H1 (cell line): ENCODE results near the gene ACSF2. TPM values are rescaled to one million over a fixed set of nuclear protein-coding genes. Genes with fewer than 3 reads are reported as not detected.
A peak's percentile ranks its signal among the peaks of the same experiment; 100 is the strongest.

Experiments
- CTCF ChIA-PET: fragments of 300-600 bp; sonication (Branson Sonifier 250); formaldehyde crosslinking; loops from one replicate; lab custom pipeline; 2021; ENCODE audit not compliant: partially characterized antibody; lab: Charles Lee
- POLR2A ChIA-PET: fragments of 300-600 bp; sonication (Branson Sonifier 250); formaldehyde crosslinking; loops from one replicate; lab custom pipeline; 2021; ENCODE audit warnings: inconsistent platforms; ENCODE audit not compliant: partially characterized antibody; lab: Charles Lee
- DNase-seq, 2 experiments: peaks; one replicate each; pipeline versions ENCODE4 v3.0.0 to v3.0.0-alpha.2; 2010 to 2022; ENCODE audit warnings: low spot score in 2 of 2, low read depth in 1 of 2, mixed read lengths in 1 of 2
- FAIRE-seq: peaks from 2 replicates; lab custom pipeline; 2011; peaks lifted over from hg19 to GRCh38; lab: Jason Lieb, UNC
- H2AFZ ChIP-seq: 2 replicates; pipeline ENCODE4 v1.8.1; 2012; ENCODE audit warnings: low read length, inconsistent platforms
- H2AK5ac ChIP-seq: 2 replicates; pipeline ENCODE4 v1.6.1; 2013; ENCODE audit warnings: low read depth, low read length
- H2BK120ac ChIP-seq: replicated peaks from 2 replicates; pipeline ENCODE3; 2013; ENCODE audit warnings: low read depth, low read length, inconsistent platforms
- H2BK12ac ChIP-seq: 2 replicates; pipeline ENCODE4 v1.6.1; 2013; ENCODE audit warnings: low read depth, low read length
- H2BK15ac ChIP-seq: 2 replicates; pipeline ENCODE4 v1.6.1; 2013; ENCODE audit warnings: low read length
- H2BK20ac ChIP-seq: 2 replicates; pipeline ENCODE4 v1.6.1; 2013; ENCODE audit warnings: low read length
- H2BK5ac ChIP-seq: 2 replicates; pipeline ENCODE4 v1.6.1; 2013; ENCODE audit warnings: low read depth, low read length
- H3K14ac ChIP-seq: 2 replicates; pipeline ENCODE4 v1.6.1; 2013; ENCODE audit warnings: inconsistent platforms; ENCODE audit not compliant: insufficient read length
- H3K18ac ChIP-seq: 2 replicates; pipeline ENCODE4 v1.6.1; 2013; ENCODE audit warnings: low read length; ENCODE audit errors: extremely low read depth
- H3K23ac ChIP-seq: 2 replicates; pipeline ENCODE4 v1.6.1; 2013; ENCODE audit warnings: inconsistent platforms; ENCODE audit not compliant: insufficient read length
- H3K23me2 ChIP-seq: 2 replicates; pipeline ENCODE4 v1.6.1; 2013; ENCODE audit warnings: low read depth, low read length
- H3K27ac ChIP-seq: 2 replicates; pipeline ENCODE4 v1.6.1; 2011; ENCODE audit warnings: low read depth, low read length, inconsistent platforms
- H3K27me3 ChIP-seq, 4 experiments: replicated peaks in 1 of 4; 1 replicate in 1 of 4; 2 replicates in 3 of 4; pipeline versions ENCODE4 v1.6.1 to v1.8.1; 2011 to 2013; ENCODE audit warnings: low read length in 3 of 4, mild to moderate bottlenecking in 3 of 4, inconsistent platforms in 2 of 4, mixed read lengths in 2 of 4, moderate library complexity in 1 of 4; ENCODE audit not compliant: control insufficient read depth in 3 of 4, insufficient read depth in 3 of 4; ENCODE audit errors: extremely low read depth in 1 of 4
- H3K36me3 ChIP-seq, 4 experiments: 2 replicates each; pipeline versions ENCODE4 v1.6.1 to v1.8.1; 2011 to 2013; ENCODE audit warnings: mild to moderate bottlenecking in 4 of 4, low read length in 3 of 4, moderate library complexity in 2 of 4, control low read depth in 1 of 4, inconsistent platforms in 1 of 4; ENCODE audit not compliant: insufficient read depth in 4 of 4, control insufficient read depth in 2 of 4
- H3K4ac ChIP-seq: replicated peaks from 2 replicates; pipeline ENCODE3; 2013; ENCODE audit warnings: low read length, low read depth, mixed read lengths, inconsistent platforms; ENCODE audit not compliant: insufficient read length
- H3K4me1 ChIP-seq, 4 experiments: replicated peaks in 1 of 4; 1 replicate in 1 of 4; 2 replicates in 3 of 4; pipeline versions ENCODE4 v1.6.1 to v1.8.1; 2011 to 2013; ENCODE audit warnings: low read length in 3 of 4, inconsistent platforms in 2 of 4, mixed read lengths in 1 of 4; ENCODE audit not compliant: insufficient read depth in 4 of 4, control insufficient read depth in 3 of 4
- H3K4me2 ChIP-seq, 2 experiments: 2 replicates each; pipeline versions ENCODE4 v1.6.1 to v1.8.1; 2011 to 2013; ENCODE audit warnings: low read depth in 2 of 2, low read length in 2 of 2, control low read depth in 1 of 2, inconsistent platforms in 1 of 2, mild to moderate bottlenecking in 1 of 2; ENCODE audit not compliant: insufficient read depth in 1 of 2
- H3K4me3 ChIP-seq, 4 experiments: fragments of 200-600, 300-600 bp in 1 of 4; sonication (generic), shearing (Covaris generic), sonication (Bioruptor Twin) in 1 of 4; 2 replicates each; pipeline versions ENCODE4 v1.5.1 to v1.8.1; 2011 to 2016; ENCODE audit warnings: low read length in 4 of 4, low read depth in 3 of 4, control low read depth in 2 of 4, inconsistent platforms in 2 of 4, mild to moderate bottlenecking in 2 of 4, mixed read lengths in 1 of 4, moderate library complexity in 1 of 4; ENCODE audit not compliant: insufficient read depth in 2 of 4; ENCODE audit errors: extremely low read depth in 1 of 4
- H3K56ac ChIP-seq: replicated peaks from 2 replicates; pipeline ENCODE3; 2013; ENCODE audit warnings: low read depth, mild to moderate bottlenecking, mixed read lengths, low read length, inconsistent platforms; ENCODE audit not compliant: insufficient read length
- H3K79me1 ChIP-seq: 2 replicates; pipeline ENCODE4 v1.6.1; 2013; ENCODE audit warnings: low read depth, low read length, control low read depth
- H3K79me2 ChIP-seq, 2 experiments: 2 replicates each; pipeline versions ENCODE4 v1.6.1 to v1.8.1; 2012 to 2013; ENCODE audit warnings: low read length in 2 of 2, mild to moderate bottlenecking in 2 of 2, inconsistent platforms in 1 of 2; ENCODE audit not compliant: insufficient read depth in 2 of 2, control insufficient read depth in 1 of 2
- H3K9ac ChIP-seq, 4 experiments: replicated peaks in 1 of 4; 1 replicate in 1 of 4; 2 replicates in 3 of 4; pipeline versions ENCODE4 v1.6.1 to v1.8.1; 2011 to 2013; ENCODE audit warnings: low read depth in 3 of 4, low read length in 3 of 4, control low read depth in 2 of 4, mild to moderate bottlenecking in 2 of 4, moderate library complexity in 2 of 4, inconsistent platforms in 1 of 4; ENCODE audit errors: extremely low read depth in 1 of 4
- H3K9me3 ChIP-seq, 2 experiments: 2 replicates each; pipeline versions ENCODE4 v1.6.1 to v1.8.1; 2012 to 2013; ENCODE audit warnings: mild to moderate bottlenecking in 2 of 2, moderate library complexity in 2 of 2, control low read depth in 1 of 2, inconsistent platforms in 1 of 2, low read depth in 1 of 2, low read length in 1 of 2, mixed read lengths in 1 of 2; ENCODE audit not compliant: insufficient read depth in 2 of 2
- H4K20me1 ChIP-seq, 2 experiments: replicated peaks in 1 of 2; 2 replicates each; pipeline versions ENCODE3 to v1.8.1; 2011 to 2013; ENCODE audit warnings: inconsistent platforms in 2 of 2, low read length in 2 of 2, mild to moderate bottlenecking in 1 of 2; ENCODE audit not compliant: insufficient read depth in 2 of 2, control insufficient read depth in 1 of 2
- H4K5ac ChIP-seq: 2 replicates; pipeline ENCODE4 v1.6.1; 2013; ENCODE audit warnings: low read length, low read depth, mixed read lengths, inconsistent platforms; ENCODE audit not compliant: insufficient read length
- H4K8ac ChIP-seq: 2 replicates; pipeline ENCODE4 v1.8.0; 2013; ENCODE audit warnings: mild to moderate bottlenecking, moderate library complexity, low read length, inconsistent platforms; ENCODE audit not compliant: insufficient read depth; ENCODE audit errors: extremely low read depth
- H4K91ac ChIP-seq: replicated peaks from 2 replicates; pipeline ENCODE3; 2013; ENCODE audit warnings: low read length, mixed read lengths, inconsistent platforms; ENCODE audit not compliant: insufficient read length
- BRCA1 ChIP-seq: IDR thresholded peaks from 2 replicates; pipeline ENCODE4 v1.6.1; 2012; ENCODE audit warnings: low read depth, low read length, improper control_type of control experiment
- CTBP2 ChIP-seq: IDR thresholded peaks from 2 replicates; pipeline ENCODE4 v1.7.0; 2011; ENCODE audit warnings: borderline replicate concordance, mild to moderate bottlenecking, moderate library complexity, mixed read lengths, low read length; ENCODE audit not compliant: insufficient read depth, insufficient read length
- KDM1A ChIP-seq: fragments of 200-600, 300-600 bp; sonication (generic); IDR thresholded peaks from 2 replicates; pipeline ENCODE4 v1.7.1; 2016; ENCODE audit warnings: mild to moderate bottlenecking, low read length, borderline replicate concordance
- NRF1 ChIP-seq: IDR thresholded peaks from 2 replicates; pipeline ENCODE4 v1.6.1; 2011; ENCODE audit warnings: mild to moderate bottlenecking, low read depth, low read length, improper control_type of control experiment
- SP1 ChIP-seq: IDR thresholded peaks from 2 replicates; pipeline ENCODE4 v1.6.1; 2011; ENCODE audit warnings: low read depth, low read length
- SP2 ChIP-seq: IDR thresholded peaks from 2 replicates; pipeline ENCODE4 v1.6.1; 2012; ENCODE audit warnings: mild to moderate bottlenecking, low read length, inconsistent platforms
- SP4 ChIP-seq: IDR thresholded peaks from 2 replicates; pipeline ENCODE4 v1.6.1; 2012; ENCODE audit warnings: low read length, inconsistent platforms
- SUZ12 ChIP-seq: fragments of 200-600 bp; sonication (generic); IDR thresholded peaks from 2 replicates; pipeline ENCODE4 v1.6.1; 2012; ENCODE audit warnings: mild to moderate bottlenecking, inconsistent platforms, low read length, moderate library complexity, mixed read lengths
- TAF7 ChIP-seq: optimal IDR thresholded peaks from 2 replicates; pipeline ENCODE3; 2011; ENCODE audit warnings: low read depth, mild to moderate bottlenecking, inconsistent platforms, low read length, moderate library complexity, borderline replicate concordance
- TCF12 ChIP-seq: IDR thresholded peaks from 2 replicates; pipeline ENCODE4 v1.6.1; 2011; ENCODE audit warnings: low read depth, mild to moderate bottlenecking, low read length
- WGBS, 2 experiments: shearing (Covaris generic) in 1 of 2; methylation state at CpG; one replicate each; pipeline versions ENCODE4 v1.1.6 to v1.1.7; 2013 to 2015; ENCODE audit warnings: low lambda C conversion rate in 2 of 2, mixed read lengths in 2 of 2, inconsistent platforms in 1 of 2, low coverage in 1 of 2, missing lambda C conversion rate in 1 of 2; ENCODE audit not compliant: insufficient replicate concordance in 2 of 2, insufficient coverage in 1 of 2, insufficient read length in 1 of 2; ENCODE audit errors: extremely low coverage in 1 of 2, missing lambda C conversion rate in 1 of 2; 5-methylcytosine and 5-hydroxymethylcytosine counted together
- polyA plus RNA-seq, 7 experiments: library from polyadenylated mRNA; depleted of rRNA in 3 of 7; stranded (reverse) in 5 of 7; unstranded in 2 of 7; fragments of >200 nt in 5 of 7; fragments of 200-250 nt in 2 of 7; gene quantifications; 1 replicate in 5 of 7; 2 replicates in 1 of 7; 4 replicates in 1 of 7; pipeline versions ENCODE4 v1.2.1 to v1.2.3, GENCODE V29; 2011 to 2013; ENCODE audit warnings: missing spikeins in 2 of 7, mixed read lengths in 2 of 7
- total RNA-seq: library from RNA; stranded (reverse); fragmentation: NEBNext Ultra II Directional; extraction: Animal tissue kit (Norgen Biotek cat#: 25700); gene quantifications from 2 replicates; pipeline ENCODE4 v1.2.1, GENCODE V29; 2021
- TF ChIP-seq, protein P1 (sequence below): IDR thresholded peaks from 2 replicates; pipeline ENCODE4 v1.6.1; 2012; ENCODE audit warnings: inconsistent platforms

Gene ACSF2
- total and polyA plus RNA-seq, 2 of the 8 experiments (the other 6 are each of a cell fraction or from before 2014, with no cell fraction given) = 14.5 to 16.3 TPM

GRCh38 chr17:50397919-50398285 is 28.1 kb upstream of the ACSF2 start:
- H3K79me2 ChIP-seq = peaks cover 0 to 18% of the 10 kb centered on the region in 2 experiments; a peak in 3 of 4 replicates
- no peaks in the 10 kb centered on the region for H3K27me3 ChIP-seq
- no peak overlapping the region for H3K9ac ChIP-seq

More at GRCh38 chr17:50397919-50398285, 28.1 kb upstream of the ACSF2 start:
- Histone ChIP-seq H4K8ac (no peak overlapping the region; the same call in 1 of the 2 replicates), H3K4me3 (peak overlapping the region in 3 of 4 experiments; percentile 64 to 92 (median 76); a peak in 5 of 8 replicates), H2BK120ac (peak overlapping the region; percentile 18), H3K23ac (no peak overlapping the region), H2BK12ac (peak overlapping the region; percentile 80; the same call in 1 of the 2 replicates), H3K79me1 (peaks cover 5% of the 10 kb centered on the region), H3K23me2 (peaks cover 7% of the 10 kb centered on the region; the same call in 1 of the 2 replicates), H2AK5ac (no peak overlapping the region), H4K5ac (no peak overlapping the region), H3K56ac (no peak overlapping the region), H4K20me1 (peaks cover 0 to 12% of the 10 kb centered on the region in 2 experiments), H3K4me2 (peak overlapping the region; percentile 94 to 97), H3K36me3 (peaks cover 18 to 22% (median 22%) of the 10 kb centered on the region in 4 experiments; a peak in 7 of 8 replicates), H4K91ac (no peak overlapping the region), H3K14ac (no peak overlapping the region), H3K9me3 (peaks cover 0 to 3% of the 10 kb centered on the region in 2 experiments; a peak in 1 of 4 replicates), H3K18ac (peak overlapping the region; percentile 82; the same call in 1 of the 2 replicates), H3K27ac (no peak overlapping the region), H2BK5ac (no peak overlapping the region), H2BK20ac (no peak overlapping the region), H3K4ac (no peak overlapping the region), H2AFZ (peak overlapping the region; percentile 91), H3K4me1 (peaks cover 0 to 4% (median 0%) of the 10 kb centered on the region in 4 experiments; a peak in 4 of 7 replicates), H2BK15ac (0 out of 2 replicates have a peak overlapping the region, but pooled peaks have one; percentile 61)
- FAIRE-seq (no peak), DNase-seq (no peak)
- WGBS, 2 experiments = 57% methylated on average over 9 of the region's 9 CpGs; no CpG with 5 or more reads in 1 of the 2 experiments
- CTCF ChIA-PET = interaction anchor here (0.5 to 5.5 kb wide), 50 partner anchors 9 to 1802 kb away, joined by 3 to 87 read pairs (median 6); partner anchors contain the start of genes ACSF2, CHAD, EME1 and MRPL27
- POLR2A ChIA-PET = interaction anchor here (0.6 to 27.4 kb wide), 12 partner anchors 9 to 84 kb away, joined by 3 to 313 read pairs (median 7); partner anchors contain the start of genes ACSF2, EME1, MRPL27 and RSAD1
- no peak for TF ChIP-seq SUZ12
- TF ChIP-seq, protein P1, sequence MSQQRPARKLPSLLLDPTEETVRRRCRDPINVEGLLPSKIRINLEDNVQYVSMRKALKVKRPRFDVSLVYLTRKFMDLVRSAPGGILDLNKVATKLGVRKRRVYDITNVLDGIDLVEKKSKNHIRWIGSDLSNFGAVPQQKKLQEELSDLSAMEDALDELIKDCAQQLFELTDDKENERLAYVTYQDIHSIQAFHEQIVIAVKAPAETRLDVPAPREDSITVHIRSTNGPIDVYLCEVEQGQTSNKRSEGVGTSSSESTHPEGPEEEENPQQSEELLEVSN = no peak
- TF ChIP-seq NRF1 = no peak
- no peak for TF ChIP-seq SP1
- no peak for TF ChIP-seq TCF12
- no peak for TF ChIP-seq SP2
- no peak for TF ChIP-seq BRCA1
- TF ChIP-seq KDM1A = no peak
- TF ChIP-seq TAF7 = no peak
- no peak for TF ChIP-seq SP4
- no peak for TF ChIP-seq CTBP2
